Muscle of back (tissue), 11 donors: ENCODE results near the gene SPON1. TPM values are rescaled to one million over a fixed set of nuclear protein-coding genes. Genes with fewer than 3 reads are reported as not detected.
"Not testable (repeated sequence)": the region's sequence is repeated elsewhere in the genome, so short reads cannot be mapped to it uniquely, and the experiment has no call there.

ENCODE experiments used
- DNase-seq, 3 donors: peaks; one replicate each; pipeline versions ENCODE4 v3.0.0 to v3.0.0-alpha.2; 2013
- polyA plus RNA-seq, 10 donors: library from polyadenylated mRNA; unstranded; fragments of 120-200 nt; gene quantifications; one replicate each; pipeline ENCODE4 v1.2.1, GENCODE V29; 2013; ENCODE audit not compliant: insufficient read length in 10 of 10

The SPON1 gene
- polyA plus RNA-seq, 10 donors: 17.0 to 39.1 (median 22.6) TPM

- DNase-seq: peak in 1 of 3 donors; percentile 33
These were observed 116.5 kb downstream of the SPON1 start for GRCh38 chr11:14079011-14079410.

- DNase-seq: no peak
These were observed 117.3 kb downstream of the SPON1 start for GRCh38 chr11:14079797-14080196.

GRCh38 chr11:14081581-14082231 is 119.2 kb downstream of the SPON1 start:
- DNase-seq: peak; percentile 30 to 69 (median 41)

GRCh38 chr11:14082338-14082737 is 119.8 kb downstream of the SPON1 start:
- DNase-seq: no peak

GRCh38 chr11:14088861-14089260 is 126.3 kb downstream of the SPON1 start:
- not testable (repeated sequence) for DNase-seq

- no peak for DNase-seq
These were observed 127.4 kb downstream of the SPON1 start for GRCh38 chr11:14089690-14090462.

- not testable (repeated sequence) for DNase-seq
These were observed 128.1 kb downstream of the SPON1 start for GRCh38 chr11:14090631-14091030.

- DNase-seq: no peak
These were observed 130.5 kb downstream of the SPON1 start for GRCh38 chr11:14093065-14093464.

GRCh38 chr11:14094481-14095037 is 132.0 kb downstream of the SPON1 start:
- no peak for DNase-seq

- DNase-seq: no peak
These were observed 133.4 kb downstream of the SPON1 start for GRCh38 chr11:14095882-14096281.

GRCh38 chr11:14096606-14097005 is 134.1 kb downstream of the SPON1 start:
- DNase-seq: no peak

- no peak for DNase-seq
These were observed 138.9 kb downstream of the SPON1 start for GRCh38 chr11:14101388-14101787.

- no peak for DNase-seq
These were observed 140.2 kb downstream of the SPON1 start for GRCh38 chr11:14102766-14103165.

- no peak for DNase-seq
These were observed 142.9 kb downstream of the SPON1 start for GRCh38 chr11:14105446-14105845.

GRCh38 chr11:14106303-14107049 is 144.0 kb downstream of the SPON1 start:
- DNase-seq: peak in 1 of 3 donors; percentile 28

- DNase-seq: peak in 1 of 3 donors; percentile 44
These were observed 144.5 kb downstream of the SPON1 start for GRCh38 chr11:14107050-14107430.

GRCh38 chr11:14109742-14110141 is 147.2 kb downstream of the SPON1 start:
- DNase-seq: no peak

- no peak for DNase-seq
These were observed 148.1 kb downstream of the SPON1 start for GRCh38 chr11:14110629-14111028.

GRCh38 chr11:14111496-14111895 is 149.0 kb downstream of the SPON1 start:
- DNase-seq: peak in 1 of 3 donors; percentile 49

- no peak for DNase-seq
These were observed 150.2 kb downstream of the SPON1 start for GRCh38 chr11:14112721-14113120.

GRCh38 chr11:14114269-14114668 is 151.7 kb downstream of the SPON1 start:
- no peak for DNase-seq

GRCh38 chr11:14114786-14115185 is 152.3 kb downstream of the SPON1 start:
- no peak for DNase-seq
